HEK293 (cell line): ENCODE measurements around the gene C5.

ENCODE experiments used
- CTCF ChIA-PET: fragments of 350-600 bp; formaldehyde crosslinking; extraction: SDS; loops from one replicate; lab custom pipeline; 2021; ENCODE audit warnings: antibody characterized with exemption; lab: Yijun Ruan, JAX
- POLR2A ChIA-PET: fragments of 300-600 bp; formaldehyde crosslinking; extraction: SDS; loops from one replicate; lab custom pipeline; 2020; ENCODE audit warnings: antibody characterized with exemption, inconsistent platforms; lab: Yijun Ruan, JAX
- H3K27ac ChIP-seq: fragments of 200-500 bp; sonication (Bioruptor generic); 2 replicates; pipeline ENCODE4 v1.5.1; 2014; ENCODE audit warnings: low read depth, low read length, control low read depth, inconsistent platforms; ENCODE audit errors: extremely low read depth
- H3K36me3 ChIP-seq, 2 experiments: fragments of 200-500 bp in 1 of 2; sonication (Bioruptor generic) in 1 of 2; 1 replicate in 1 of 2; 2 replicates in 1 of 2; pipeline ENCODE4 v1.5.1; 2014 to 2017; ENCODE audit warnings: inconsistent platforms in 2 of 2, low read length in 2 of 2; ENCODE audit not compliant: control insufficient read depth in 2 of 2, insufficient read depth in 1 of 2
- H3K4me1 ChIP-seq: fragments of 200-500 bp; sonication (Bioruptor generic); 2 replicates; pipeline ENCODE4 v1.5.1; 2014; ENCODE audit warnings: mild to moderate bottlenecking, low read length, inconsistent platforms; ENCODE audit not compliant: control insufficient read depth, insufficient read depth
- H3K4me3 ChIP-seq: 2 replicates; pipeline ENCODE4 v1.5.1; 2011; ENCODE audit warnings: low read depth, mild to moderate bottlenecking, control low read depth, low read length, moderate library complexity
- H3K9me3 ChIP-seq: fragments of 200-500 bp; sonication (Bioruptor generic); 2 replicates; pipeline ENCODE4 v1.5.1; 2014; ENCODE audit warnings: low read depth, low read length, inconsistent platforms; ENCODE audit not compliant: control insufficient read depth, insufficient read depth
- KLF1 ChIP-seq: fragments of 450-650 bp; formaldehyde crosslinking; IDR thresholded peaks from 2 replicates; pipeline ENCODE4 v1.5.1; 2016; ENCODE audit warnings: missing biosample characterization, missing genetic modification characterization
- KLF10 ChIP-seq: fragments of 450-650 bp; IDR thresholded peaks from 2 replicates; pipeline ENCODE4 v1.5.1; 2018; ENCODE audit warnings: missing biosample characterization, mild to moderate bottlenecking, missing genetic modification characterization
- PRDM1 ChIP-seq: fragments of 450-650 bp; formaldehyde crosslinking; IDR thresholded peaks from 2 replicates; pipeline ENCODE4; 2016; ENCODE audit warnings: missing biosample characterization, missing genetic modification characterization
- SETDB1 ChIP-seq: IDR thresholded peaks from one replicate; pipeline ENCODE4 v1.6.1; 2017; ENCODE audit warnings: mild to moderate bottlenecking, low read length, moderate library complexity, mixed read lengths; ENCODE audit not compliant: insufficient read length
- SP3 ChIP-seq: fragments of 450-650 bp; formaldehyde crosslinking; IDR thresholded peaks from 2 replicates; pipeline ENCODE4 v1.5.1; 2016; ENCODE audit warnings: missing biosample characterization, missing genetic modification characterization
- ZBTB21 ChIP-seq: fragments of 450-650 bp; formaldehyde crosslinking; IDR thresholded peaks from 2 replicates; pipeline ENCODE4 v1.5.1; 2017; ENCODE audit warnings: missing biosample characterization, missing genetic modification characterization
- ZNF121 ChIP-seq: fragments of 450-650 bp; formaldehyde crosslinking; IDR thresholded peaks from 2 replicates; pipeline ENCODE4 v1.5.1; 2016; ENCODE audit warnings: missing biosample characterization, missing genetic modification characterization
- ZNF169 ChIP-seq: fragments of 450-650 bp; formaldehyde crosslinking; IDR thresholded peaks from 2 replicates; pipeline ENCODE4 v1.5.1; 2016; ENCODE audit warnings: missing biosample characterization, missing genetic modification characterization
- ZNF211 ChIP-seq: fragments of 450-650 bp; formaldehyde crosslinking; IDR thresholded peaks from 2 replicates; pipeline ENCODE4 v1.5.1; 2016; ENCODE audit warnings: low read depth, missing biosample characterization, missing genetic modification characterization
- ZNF221 ChIP-seq: fragments of 450-650 bp; formaldehyde crosslinking; IDR thresholded peaks from 2 replicates; pipeline ENCODE4 v1.5.1; 2017; ENCODE audit warnings: missing biosample characterization, missing genetic modification characterization, borderline replicate concordance
- ZNF239 ChIP-seq: fragments of 450-650 bp; formaldehyde crosslinking; IDR thresholded peaks from 2 replicates; pipeline ENCODE4 v1.5.1; 2016; ENCODE audit warnings: missing biosample characterization, missing genetic modification characterization
- ZNF266 ChIP-seq: fragments of 450-650 bp; formaldehyde crosslinking; IDR thresholded peaks from 2 replicates; pipeline ENCODE4 v1.5.1; 2016; ENCODE audit warnings: missing biosample characterization, missing genetic modification characterization, low read depth
- ZNF302 ChIP-seq: fragments of 450-650 bp; formaldehyde crosslinking; IDR thresholded peaks from 2 replicates; pipeline ENCODE4 v1.5.1; 2016; ENCODE audit warnings: missing biosample characterization, missing genetic modification characterization, low read depth
- ZNF341 ChIP-seq: fragments of 450-650 bp; formaldehyde crosslinking; IDR thresholded peaks from 2 replicates; pipeline ENCODE4; 2016; ENCODE audit warnings: low read depth, missing biosample characterization, missing genetic modification characterization
- ZNF404 ChIP-seq: fragments of 450-650 bp; formaldehyde crosslinking; IDR thresholded peaks from 2 replicates; pipeline ENCODE4 v1.5.1; 2017; ENCODE audit warnings: missing biosample characterization, missing genetic modification characterization
- ZNF514 ChIP-seq: fragments of 450-650 bp; formaldehyde crosslinking; IDR thresholded peaks from 2 replicates; pipeline ENCODE4 v1.5.1; 2016; ENCODE audit warnings: missing biosample characterization, missing genetic modification characterization
- ZNF544 ChIP-seq: fragments of 450-650 bp; formaldehyde crosslinking; IDR thresholded peaks from 2 replicates; pipeline ENCODE4 v1.5.0; 2017; ENCODE audit warnings: missing biosample characterization, missing genetic modification characterization
- ZNF549 ChIP-seq: fragments of 450-650 bp; IDR thresholded peaks from 2 replicates; pipeline ENCODE4 v1.5.1; 2018; ENCODE audit warnings: missing biosample characterization, missing genetic modification characterization, mild to moderate bottlenecking, inconsistent platforms, moderate library complexity
- ZNF776 ChIP-seq: fragments of 450-650 bp; formaldehyde crosslinking; IDR thresholded peaks from 2 replicates; pipeline ENCODE4 v1.5.0; 2017; ENCODE audit warnings: missing biosample characterization, missing genetic modification characterization, borderline replicate concordance
- ZNF785 ChIP-seq: fragments of 450-650 bp; formaldehyde crosslinking; IDR thresholded peaks from 2 replicates; pipeline ENCODE4 v1.5.1; 2016; ENCODE audit warnings: missing biosample characterization, missing genetic modification characterization
- ZNF830 ChIP-seq: fragments of 450-650 bp; IDR thresholded peaks from 2 replicates; pipeline ENCODE4 v1.5.0; 2018; ENCODE audit warnings: missing biosample characterization, missing genetic modification characterization, low read depth, mild to moderate bottlenecking, moderate library complexity
- TF ChIP-seq, protein P1 (sequence below): fragments of 450-650 bp; formaldehyde crosslinking; IDR thresholded peaks from 2 replicates; pipeline ENCODE4 v1.5.1; 2016; ENCODE audit warnings: missing biosample characterization, missing genetic modification characterization
- TF ChIP-seq, protein P2 (sequence below): sonication (generic); formaldehyde crosslinking; IDR thresholded peaks from 2 replicates; pipeline ENCODE4 v1.8.1; 2022; ENCODE audit warnings: mild to moderate bottlenecking, moderate library complexity, missing genetic modification reagents

Gene C5

DNA sequence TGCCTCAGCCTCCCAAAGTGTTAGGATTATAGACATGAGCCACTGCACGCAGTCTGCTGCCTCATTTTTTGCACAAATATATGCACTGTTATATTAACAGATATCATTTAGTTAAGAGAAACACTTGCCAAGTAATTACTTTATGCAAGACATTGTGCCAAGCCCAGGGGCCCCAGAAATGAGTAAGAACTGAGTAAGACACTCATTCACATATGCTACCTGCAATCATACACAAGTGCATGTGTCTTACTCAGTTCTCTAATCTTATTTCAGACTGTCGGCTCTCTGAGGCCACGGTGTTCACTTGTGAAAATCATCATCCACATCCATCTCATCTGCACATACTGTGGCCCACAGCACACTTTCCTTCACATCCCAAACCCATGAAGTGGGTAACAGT lies 139.4 kb downstream of the C5 start (continued):
- no peak for TF ChIP-seq ZNF302
- no peak for TF ChIP-seq ZNF544
- TF ChIP-seq PRDM1 (tag by site-specific recombination) = no peak
- no peak for TF ChIP-seq ZNF785
- no peak for TF ChIP-seq ZNF514 (tag by site-specific recombination)
- TF ChIP-seq ZBTB21 (tag by site-specific recombination) = no peak
- TF ChIP-seq, protein P1, sequence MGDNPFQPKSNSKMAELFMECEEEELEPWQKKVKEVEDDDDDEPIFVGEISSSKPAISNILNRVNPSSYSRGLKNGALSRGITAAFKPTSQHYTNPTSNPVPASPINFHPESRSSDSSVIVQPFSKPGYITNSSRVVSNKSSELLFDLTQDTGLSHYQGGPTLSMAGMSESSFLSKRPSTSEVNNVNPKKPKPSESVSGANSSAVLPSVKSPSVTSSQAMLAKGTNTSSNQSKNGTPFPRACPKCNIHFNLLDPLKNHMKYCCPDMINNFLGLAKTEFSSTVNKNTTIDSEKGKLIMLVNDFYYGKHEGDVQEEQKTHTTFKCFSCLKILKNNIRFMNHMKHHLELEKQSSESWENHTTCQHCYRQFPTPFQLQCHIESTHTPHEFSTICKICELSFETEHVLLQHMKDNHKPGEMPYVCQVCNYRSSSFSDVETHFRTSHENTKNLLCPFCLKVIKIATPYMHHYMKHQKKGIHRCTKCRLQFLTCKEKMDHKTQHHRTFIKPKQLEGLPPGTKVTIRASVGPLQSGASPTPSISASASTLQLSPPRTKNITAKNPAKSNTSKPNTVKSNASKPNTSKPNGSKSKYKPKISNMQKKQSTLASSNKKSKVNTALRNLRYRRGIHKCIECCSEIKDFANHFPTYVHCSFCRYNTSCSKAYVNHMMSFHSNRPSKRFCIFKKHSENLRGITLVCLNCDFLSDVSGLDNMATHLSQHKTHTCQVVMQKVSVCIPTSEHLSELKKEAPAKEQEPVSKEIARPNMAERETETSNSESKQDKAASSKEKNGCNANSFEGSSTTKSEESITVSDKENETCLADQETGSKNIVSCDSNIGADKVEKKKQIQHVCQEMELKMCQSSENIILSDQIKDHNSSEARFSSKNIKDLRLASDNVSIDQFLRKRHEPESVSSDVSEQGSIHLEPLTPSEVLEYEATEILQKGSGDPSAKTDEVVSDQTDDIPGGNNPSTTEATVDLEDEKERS = no peak
- TF ChIP-seq ZNF341 = no peak
- TF ChIP-seq ZNF776 (tag by site-specific recombination) = no peak
- no peak for TF ChIP-seq ZNF239 (tag by site-specific recombination)
- TF ChIP-seq ZNF211 (tag by site-specific recombination) = no peak
- TF ChIP-seq ZNF404 (tag by site-specific recombination) = no peak
- TF ChIP-seq ZNF549 (tag by site-specific recombination) = no peak
- TF ChIP-seq SP3 (tag by site-specific recombination) = no peak

DNA sequence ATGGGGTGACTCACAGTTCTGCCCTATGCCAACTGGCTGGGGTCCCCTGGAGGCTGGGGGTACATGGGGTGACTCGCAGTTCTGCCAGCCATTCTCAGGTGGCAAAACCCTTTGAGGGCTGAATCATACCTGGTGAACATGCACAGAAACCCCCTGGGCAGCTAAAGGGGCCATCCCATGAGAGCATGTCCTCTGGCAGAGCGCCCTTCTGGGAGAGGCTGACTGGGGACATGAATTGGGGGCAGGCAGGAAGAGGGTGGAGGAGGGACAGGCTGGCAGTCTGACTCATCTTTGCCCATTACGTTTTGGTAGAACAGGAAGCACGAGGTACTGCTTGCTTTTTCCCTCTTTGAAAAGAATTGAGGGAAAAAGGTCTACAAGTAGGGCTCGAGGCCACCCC lies 140.2 kb downstream of the C5 start:
- ChIA-PET CTCF (interaction anchor here (0.7 kb wide), 1 partner anchor 144 kb away, joined by 3 read pairs; no protein-coding TSS in a partner anchor), POLR2A (no interaction called here)
- Histone ChIP-seq H3K4me3 (no peak overlapping the region), H3K27ac (no peak overlapping the region), H3K36me3 (no peaks in the 10 kb centered on the region), H3K4me1 (no peaks in the 10 kb centered on the region), H3K9me3 (no peaks in the 10 kb centered on the region)
- TF ChIP-seq ZNF830 (tag by site-specific recombination) (no peak), ZNF266 (tag by site-specific recombination) (no peak), ZNF121 (tag by site-specific recombination) (no peak), ZNF221 (no peak)

DNA sequence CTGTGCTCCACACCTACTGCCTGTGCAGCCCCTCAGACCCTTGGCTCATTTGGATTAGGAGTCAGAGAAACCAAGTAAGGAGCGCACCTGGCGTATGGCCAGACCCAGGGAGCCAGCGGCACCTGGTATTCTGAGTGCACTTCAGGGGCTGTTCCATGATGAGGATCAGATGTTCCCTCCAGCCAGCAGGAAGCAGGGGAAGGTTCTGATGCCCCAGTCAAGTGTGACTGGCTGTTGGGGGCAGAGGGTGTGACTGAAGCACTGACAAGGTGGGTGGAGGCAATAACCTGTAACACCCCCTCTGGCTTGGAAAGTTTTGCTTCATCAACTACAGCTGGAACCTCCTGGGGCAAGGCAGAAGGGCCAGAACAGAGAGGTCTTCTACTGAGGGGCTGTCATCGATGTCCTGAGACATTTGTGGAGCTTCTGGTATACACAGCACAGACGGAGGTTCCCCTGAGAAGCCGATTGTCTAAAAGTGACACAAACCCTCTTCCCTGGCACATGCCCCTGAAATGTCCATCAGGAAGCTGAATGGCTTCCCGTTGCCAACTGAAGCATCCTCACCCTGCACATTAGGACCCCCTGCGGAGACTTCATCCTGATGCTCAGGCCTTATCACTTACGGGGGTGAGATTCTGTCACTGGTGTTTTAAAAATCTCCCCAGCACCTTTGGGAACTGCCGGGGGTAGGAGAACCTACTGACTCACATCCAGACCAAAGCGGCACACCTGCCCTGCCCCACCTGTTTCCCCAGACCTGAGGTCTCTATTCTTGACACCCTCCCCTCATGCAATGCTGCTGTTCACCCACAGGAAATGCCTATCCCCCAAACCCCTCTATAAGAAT lies 144.5 kb downstream of the C5 start:
- TF ChIP-seq SETDB1 = no peak
- TF ChIP-seq KLF1 (tag by site-specific recombination) = no peak
- no peak for TF ChIP-seq KLF10 (tag by site-specific recombination)
- TF ChIP-seq ZNF169 = no peak
- TF ChIP-seq, protein P2, sequence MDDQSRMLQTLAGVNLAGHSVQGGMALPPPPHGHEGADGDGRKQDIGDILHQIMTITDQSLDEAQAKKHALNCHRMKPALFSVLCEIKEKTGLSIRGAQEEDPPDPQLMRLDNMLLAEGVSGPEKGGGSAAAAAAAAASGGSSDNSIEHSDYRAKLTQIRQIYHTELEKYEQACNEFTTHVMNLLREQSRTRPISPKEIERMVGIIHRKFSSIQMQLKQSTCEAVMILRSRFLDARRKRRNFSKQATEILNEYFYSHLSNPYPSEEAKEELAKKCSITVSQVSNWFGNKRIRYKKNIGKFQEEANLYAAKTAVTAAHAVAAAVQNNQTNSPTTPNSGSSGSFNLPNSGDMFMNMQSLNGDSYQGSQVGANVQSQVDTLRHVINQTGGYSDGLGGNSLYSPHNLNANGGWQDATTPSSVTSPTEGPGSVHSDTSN (CRISPR knock-in tag) = no peak
- no peak for TF ChIP-seq ZNF302
- ChIA-PET CTCF (no interaction called here), POLR2A (no interaction called here)
- Histone ChIP-seq H3K4me3 (no peak overlapping the region), H3K4me1 (no peaks in the 10 kb centered on the region), H3K36me3 (no peaks in the 10 kb centered on the region), H3K27ac (no peak overlapping the region), H3K9me3 (no peaks in the 10 kb centered on the region)
